OCI-LY1 (cell line): ENCODE data around the gene KMT5C.

ENCODE experiments used
- H2AFZ ChIP-seq: fragments of 200-600 bp; sonication (generic), shearing (Covaris generic); 2 replicates; pipeline ENCODE4 v1.6.0; 2014; ENCODE audit warnings: antibody characterized with exemption, mild to moderate bottlenecking, low read length
- H3F3A ChIP-seq: fragments of 200-600 bp; sonication (generic), shearing (Covaris generic); 2 replicates; pipeline ENCODE4 v1.6.0; 2014; ENCODE audit warnings: mild to moderate bottlenecking, antibody characterized with exemption, low read length, moderate library complexity; ENCODE audit not compliant: insufficient read depth
- H3K27ac ChIP-seq: fragments of 200-600 bp; sonication (generic); 2 replicates; pipeline ENCODE4 v1.5.1; 2014; ENCODE audit warnings: low read length, mixed run types, mild to moderate bottlenecking, low read depth; ENCODE audit not compliant: poor library complexity, severe bottlenecking
- H3K27me3 ChIP-seq: fragments of 200-600 bp; sonication (generic); 2 replicates; pipeline ENCODE4 v1.6.0; 2014; ENCODE audit warnings: antibody characterized with exemption, mild to moderate bottlenecking, low read length, moderate library complexity; ENCODE audit not compliant: insufficient read depth
- H3K36me3 ChIP-seq: fragments of 200-600 bp; sonication (generic); 2 replicates; pipeline ENCODE4 v1.6.1; 2014; ENCODE audit warnings: mild to moderate bottlenecking, antibody characterized with exemption, low read length, moderate library complexity, mixed read lengths; ENCODE audit not compliant: insufficient read depth
- H3K4me1 ChIP-seq: fragments of 200-600 bp; sonication (generic); 2 replicates; pipeline ENCODE4 v1.5.1; 2014; ENCODE audit warnings: mild to moderate bottlenecking, low read length, moderate library complexity; ENCODE audit not compliant: insufficient read depth, severe bottlenecking
- H3K4me2 ChIP-seq: fragments of 200-600 bp; sonication (generic), shearing (Covaris generic); 2 replicates; pipeline ENCODE4 v1.6.1; 2014; ENCODE audit warnings: low read length
- H3K4me3 ChIP-seq: fragments of 200-600 bp; sonication (generic); 2 replicates; pipeline ENCODE4 v1.5.1; 2014; ENCODE audit warnings: low read length, low read depth, mild to moderate bottlenecking, mixed read lengths; ENCODE audit not compliant: poor library complexity, severe bottlenecking
- H3K79me2 ChIP-seq: fragments of 200-600 bp; shearing (Covaris generic); 2 replicates; pipeline ENCODE4 v1.6.1; 2016; ENCODE audit warnings: mixed run types, low read length, mixed read lengths; ENCODE audit not compliant: insufficient read depth
- H3K9ac ChIP-seq: fragments of 200-600 bp; sonication (generic), shearing (Covaris generic); 2 replicates; pipeline ENCODE4 v1.6.1; 2014; ENCODE audit warnings: mild to moderate bottlenecking, low read length, mixed read lengths
- H3K9me2 ChIP-seq: fragments of 200-600 bp; sonication (generic), shearing (Covaris generic); 2 replicates; pipeline ENCODE4 v1.6.1; 2014; ENCODE audit warnings: low read depth, mild to moderate bottlenecking, low read length, mixed read lengths
- H3K9me3 ChIP-seq: fragments of 200-600 bp; shearing (Covaris generic); 2 replicates; pipeline ENCODE4 v1.6.1; 2014; ENCODE audit warnings: low read length, mixed read lengths
- H4K20me1 ChIP-seq: fragments of 200-600 bp; sonication (generic), shearing (Covaris generic); 2 replicates; pipeline ENCODE4 v1.6.0; 2016; ENCODE audit warnings: mild to moderate bottlenecking, low read length; ENCODE audit not compliant: insufficient read depth
- EZH2 ChIP-seq: fragments of 200-600 bp; sonication (generic), shearing (Covaris generic); IDR thresholded peaks from 2 replicates; pipeline ENCODE4 v1.8.0; 2017; ENCODE audit warnings: borderline replicate concordance, mixed run types, mild to moderate bottlenecking, antibody characterized with exemption, low read length, moderate library complexity, mixed read lengths
- TF ChIP-seq, protein P1 (sequence below): fragments of 200-600 bp; sonication (generic), shearing (Covaris generic); IDR thresholded peaks from 2 replicates; pipeline ENCODE4 v1.5.1; 2017; ENCODE audit warnings: mild to moderate bottlenecking, antibody characterized with exemption, low read length, moderate library complexity, mixed read lengths

The KMT5C gene

DNA sequence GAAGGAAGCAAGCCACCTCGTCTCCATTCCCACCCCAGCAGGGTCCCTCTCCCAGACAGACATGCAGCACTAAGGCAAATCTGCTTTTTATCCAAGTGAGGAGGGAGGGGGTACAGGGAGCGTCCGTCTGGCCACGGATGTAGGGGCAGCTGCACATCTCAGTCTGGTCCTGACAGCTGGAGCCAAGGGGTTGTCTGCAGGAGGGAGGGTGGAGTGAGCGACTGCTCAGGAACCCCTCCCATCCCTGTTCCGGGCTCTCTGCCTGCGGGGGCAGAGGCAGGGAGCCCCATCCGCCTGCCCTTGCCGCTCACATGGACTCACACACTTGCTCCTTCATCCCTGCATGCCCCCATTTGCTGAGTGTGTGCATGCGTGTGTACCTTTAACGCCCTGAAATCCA, 39.5 kb downstream of the KMT5C start:
- Histone ChIP-seq H3K4me1 (peaks cover 6% of the 10 kb centered on the region), H3K27me3 (0 out of 2 replicates have a peak, but pooled peaks cover 11% of the 10 kb centered on the region), H3K36me3 (no peaks in the 10 kb centered on the region; the same call in 1 of the 2 replicates), H3K9ac (no peak overlapping the region), H3K79me2 (no peaks in the 10 kb centered on the region), H3K9me2 (no peaks in the 10 kb centered on the region), H2AFZ (no peak overlapping the region), H3K9me3 (no peaks in the 10 kb centered on the region), H4K20me1 (no peaks in the 10 kb centered on the region), H3K27ac (no peak overlapping the region), H3K4me3 (no peak overlapping the region), H3K4me2 (no peak overlapping the region), H3F3A (no peaks in the 10 kb centered on the region)
- TF ChIP-seq EZH2, result no peak

DNA sequence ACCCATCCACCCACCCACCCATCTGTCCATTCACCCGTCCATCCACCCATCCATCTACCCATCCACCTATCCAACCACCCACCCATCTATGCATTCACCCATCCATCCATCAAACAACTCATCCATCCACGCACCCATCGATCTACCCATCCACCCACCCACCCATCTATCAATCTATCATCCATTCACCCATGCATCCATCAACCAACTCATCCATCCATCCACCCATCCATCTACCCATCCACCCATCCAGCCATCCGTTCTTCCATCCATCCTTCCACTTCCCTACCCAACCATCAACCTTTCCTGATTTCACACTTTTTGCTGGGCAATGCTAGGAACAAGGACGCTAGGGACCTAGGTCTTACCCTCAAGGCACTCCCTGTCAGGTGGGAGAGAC, 42.3 kb downstream of the KMT5C start:
- no peaks in the 10 kb centered on the region for H3K9me2 ChIP-seq
- peaks cover 22% of the 10 kb centered on the region for H3K4me1 ChIP-seq
- no peaks in the 10 kb centered on the region for H3K79me2 ChIP-seq
- no peaks in the 10 kb centered on the region for H3K9me3 ChIP-seq
- peaks cover 12% of the 10 kb centered on the region for H3K36me3 ChIP-seq
- no peaks in the 10 kb centered on the region for H3K27me3 ChIP-seq
- H2AFZ ChIP-seq, result no peak overlapping the region
- TF ChIP-seq EZH2, result no peak
- TF ChIP-seq, protein P1, sequence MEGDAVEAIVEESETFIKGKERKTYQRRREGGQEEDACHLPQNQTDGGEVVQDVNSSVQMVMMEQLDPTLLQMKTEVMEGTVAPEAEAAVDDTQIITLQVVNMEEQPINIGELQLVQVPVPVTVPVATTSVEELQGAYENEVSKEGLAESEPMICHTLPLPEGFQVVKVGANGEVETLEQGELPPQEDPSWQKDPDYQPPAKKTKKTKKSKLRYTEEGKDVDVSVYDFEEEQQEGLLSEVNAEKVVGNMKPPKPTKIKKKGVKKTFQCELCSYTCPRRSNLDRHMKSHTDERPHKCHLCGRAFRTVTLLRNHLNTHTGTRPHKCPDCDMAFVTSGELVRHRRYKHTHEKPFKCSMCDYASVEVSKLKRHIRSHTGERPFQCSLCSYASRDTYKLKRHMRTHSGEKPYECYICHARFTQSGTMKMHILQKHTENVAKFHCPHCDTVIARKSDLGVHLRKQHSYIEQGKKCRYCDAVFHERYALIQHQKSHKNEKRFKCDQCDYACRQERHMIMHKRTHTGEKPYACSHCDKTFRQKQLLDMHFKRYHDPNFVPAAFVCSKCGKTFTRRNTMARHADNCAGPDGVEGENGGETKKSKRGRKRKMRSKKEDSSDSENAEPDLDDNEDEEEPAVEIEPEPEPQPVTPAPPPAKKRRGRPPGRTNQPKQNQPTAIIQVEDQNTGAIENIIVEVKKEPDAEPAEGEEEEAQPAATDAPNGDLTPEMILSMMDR, result no peak
- no peak overlapping the region for H3K4me2 ChIP-seq
- H3F3A ChIP-seq, result no peaks in the 10 kb centered on the region
- no peaks in the 10 kb centered on the region for H4K20me1 ChIP-seq
- H3K9ac ChIP-seq, result no peak overlapping the region
- H3K4me3 ChIP-seq, result no peak overlapping the region
- no peak overlapping the region for H3K27ac ChIP-seq

DNA sequence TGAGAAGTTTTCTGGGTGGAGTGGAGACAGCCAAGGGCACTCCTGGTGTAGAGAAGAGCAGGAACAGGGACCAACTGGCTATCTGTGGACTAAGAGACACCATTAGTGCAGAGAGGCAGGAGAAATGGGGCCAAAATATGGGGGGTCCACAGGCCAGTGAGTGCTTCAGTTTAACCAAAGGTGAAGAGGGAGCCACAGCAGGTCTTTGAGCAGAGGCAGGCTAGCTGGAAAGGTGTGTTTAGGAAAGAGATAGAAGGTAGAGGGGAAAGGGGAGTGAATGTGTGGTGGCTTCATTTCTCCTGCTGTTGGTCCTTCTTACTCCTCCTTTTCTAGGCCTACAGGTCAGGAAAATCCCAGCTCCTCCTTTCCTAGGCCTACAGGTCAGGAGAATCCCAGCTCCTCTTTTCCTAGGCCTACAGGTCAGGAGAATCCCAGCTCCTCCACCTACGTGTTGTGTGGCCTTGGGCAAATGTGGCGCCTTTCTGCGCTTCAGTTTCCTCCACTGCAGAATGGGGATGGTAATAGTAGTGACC, 42.9 kb downstream of the KMT5C start:
- peak overlapping the region; percentile 52 for H3K4me3 ChIP-seq
- H3K9me2 ChIP-seq, result no peaks in the 10 kb centered on the region
- no peak overlapping the region for H3K27ac ChIP-seq
- H3K4me2 ChIP-seq, result peak overlapping the region; percentile 60; the same call in 1 of the 2 replicates
- H4K20me1 ChIP-seq, result no peaks in the 10 kb centered on the region
- H3F3A ChIP-seq, result no peaks in the 10 kb centered on the region
- TF ChIP-seq, protein P1, result no peak
- no peak for TF ChIP-seq EZH2
- no peaks in the 10 kb centered on the region for H3K79me2 ChIP-seq
- H3K9me3 ChIP-seq, result no peaks in the 10 kb centered on the region
- H3K36me3 ChIP-seq, result peaks cover 17% of the 10 kb centered on the region
- H2AFZ ChIP-seq, result no peak overlapping the region
- H3K9ac ChIP-seq, result no peak overlapping the region
- peaks cover 27% of the 10 kb centered on the region for H3K4me1 ChIP-seq
- no peaks in the 10 kb centered on the region for H3K27me3 ChIP-seq
